H9 (cell line): Measurements from ENCODE around the gene HEATR5A. TPM values are rescaled to one million over a fixed set of nuclear protein-coding genes. Genes with fewer than 3 reads are reported as not detected.

Experiments used
- DNase-seq: peaks from one replicate; pipeline ENCODE4 v3.0.0-alpha.2; 2017
- H2AFZ ChIP-seq: one replicate; pipeline ENCODE4 v1.6.1; 2013; ENCODE audit warnings: mild to moderate bottlenecking, low read length, control low read depth, moderate library complexity
- H2AK5ac ChIP-seq: 2 replicates; pipeline ENCODE4 v1.6.1; 2013; ENCODE audit warnings: low read length, control low read depth, mixed read lengths; ENCODE audit not compliant: insufficient read length
- H2BK120ac ChIP-seq: one replicate; pipeline ENCODE4 v1.6.1; 2013; ENCODE audit warnings: low read depth, mild to moderate bottlenecking, low read length, control low read depth, inconsistent platforms; ENCODE audit not compliant: poor library complexity, severe bottlenecking
- H2BK12ac ChIP-seq: 2 replicates; pipeline ENCODE4 v1.6.1; 2013; ENCODE audit warnings: low read length, control low read depth, mixed read lengths, low read depth; ENCODE audit not compliant: insufficient read length
- H2BK15ac ChIP-seq: 2 replicates; pipeline ENCODE4 v1.6.1; 2013; ENCODE audit warnings: low read depth, low read length, control low read depth
- H2BK20ac ChIP-seq: one replicate; pipeline ENCODE4 v1.6.1; 2013; ENCODE audit warnings: low read depth, mild to moderate bottlenecking, low read length, control low read depth, inconsistent platforms; ENCODE audit not compliant: poor library complexity, severe bottlenecking
- H2BK5ac ChIP-seq: 2 replicates; pipeline ENCODE4 v1.6.1; 2013; ENCODE audit warnings: low read length, control low read depth, mixed read lengths; ENCODE audit not compliant: insufficient read length
- H3K14ac ChIP-seq: 2 replicates; pipeline ENCODE4 v1.6.1; 2013; ENCODE audit warnings: low read length, control low read depth; ENCODE audit not compliant: insufficient read depth
- H3K18ac ChIP-seq: 2 replicates; pipeline ENCODE4 v1.6.1; 2013; ENCODE audit warnings: low read depth, mild to moderate bottlenecking, mixed read lengths, low read length, control low read depth; ENCODE audit not compliant: insufficient read length
- H3K23ac ChIP-seq: 2 replicates; pipeline ENCODE4 v1.6.1; 2013; ENCODE audit warnings: low read length, control low read depth, mixed read lengths, low read depth; ENCODE audit not compliant: insufficient read length
- H3K23me2 ChIP-seq: 2 replicates; pipeline ENCODE4 v1.6.1; 2013; ENCODE audit warnings: low read depth, mild to moderate bottlenecking, mixed read lengths, low read length, control low read depth; ENCODE audit not compliant: insufficient read length, poor library complexity, severe bottlenecking
- H3K27ac ChIP-seq: 2 replicates; pipeline ENCODE4 v1.5.1; 2013; ENCODE audit warnings: low read length, control low read depth, mixed read lengths, low read depth; ENCODE audit not compliant: insufficient read length
- H3K27me3 ChIP-seq: 2 replicates; pipeline ENCODE4 v1.6.1; 2013; ENCODE audit warnings: low read length, control low read depth, inconsistent platforms; ENCODE audit not compliant: insufficient read depth
- H3K4ac ChIP-seq: 2 replicates; pipeline ENCODE4 v1.6.1; 2013; ENCODE audit warnings: low read depth, mild to moderate bottlenecking, control low read depth, inconsistent platforms, low read length, moderate library complexity
- H3K4me1 ChIP-seq: 2 replicates; pipeline ENCODE4 v1.6.1; 2013; ENCODE audit warnings: low read length, control low read depth, inconsistent platforms; ENCODE audit not compliant: insufficient read depth
- H3K4me2 ChIP-seq: 2 replicates; pipeline ENCODE4 v1.6.1; 2013; ENCODE audit warnings: low read length, control low read depth, mixed read lengths; ENCODE audit not compliant: insufficient read length, insufficient read depth
- H3K56ac ChIP-seq: 2 replicates; pipeline ENCODE4 v1.6.1; 2013; ENCODE audit warnings: low read depth, mild to moderate bottlenecking, mixed read lengths, low read length, control low read depth; ENCODE audit not compliant: insufficient read length
- H3K79me1 ChIP-seq: 2 replicates; pipeline ENCODE4 v1.6.1; 2013; ENCODE audit warnings: low read depth, mild to moderate bottlenecking, moderate library complexity, low read length, control low read depth, inconsistent platforms; ENCODE audit not compliant: insufficient read depth, poor library complexity, severe bottlenecking
- H3K79me2 ChIP-seq: 2 replicates; pipeline ENCODE4 v1.6.1; 2013; ENCODE audit warnings: low read length, control low read depth, inconsistent platforms; ENCODE audit not compliant: insufficient read depth
- H3K9ac ChIP-seq: 2 replicates; pipeline ENCODE4 v1.6.1; 2013; ENCODE audit warnings: low read length, control low read depth, mixed read lengths; ENCODE audit not compliant: insufficient read length; ENCODE audit errors: extremely low read depth
- H3K9me3 ChIP-seq: one replicate; pipeline ENCODE4 v1.6.1; 2013; ENCODE audit warnings: low read depth, low read length, inconsistent platforms; ENCODE audit not compliant: control insufficient read depth
- H3T11ph ChIP-seq: one replicate; pipeline ENCODE4 v1.6.1; 2013; ENCODE audit warnings: mild to moderate bottlenecking, low read length, control low read depth, inconsistent platforms
- H4K20me1 ChIP-seq: one replicate; pipeline ENCODE4 v1.6.1; 2013; ENCODE audit not compliant: control insufficient read depth, insufficient read length, insufficient read depth
- H4K5ac ChIP-seq: 2 replicates; pipeline ENCODE4 v1.6.1; 2013; ENCODE audit warnings: low read depth, mild to moderate bottlenecking, mixed read lengths, low read length, control low read depth; ENCODE audit not compliant: insufficient read length
- H4K8ac ChIP-seq: replicated peaks from 2 replicates; pipeline ENCODE4 v1.6.1; 2013; ENCODE audit warnings: low read length, control low read depth, mixed read lengths, low read depth; ENCODE audit not compliant: insufficient read length
- H4K91ac ChIP-seq: 2 replicates; pipeline ENCODE4 v1.6.1; 2013; ENCODE audit warnings: low read depth, mild to moderate bottlenecking, moderate library complexity, mixed read lengths, low read length, control low read depth; ENCODE audit not compliant: insufficient read length
- H3K27ac Mint-ChIP-seq, 3 experiments: 2 replicates in 2 of 3; 3 replicates in 1 of 3; pipeline ENCODE4 v1.8.0; 2020 to 2021; ENCODE audit warnings: mixed read lengths in 3 of 3, mild to moderate bottlenecking in 1 of 3, moderate library complexity in 1 of 3
- H3K27me3 Mint-ChIP-seq: 2 replicates; pipeline ENCODE4 v1.8.0; 2021; ENCODE audit warnings: low read depth, mild to moderate bottlenecking, moderate library complexity, mixed read lengths
- H3K36me3 Mint-ChIP-seq, 3 experiments: 2 replicates in 2 of 3; 3 replicates in 1 of 3; pipeline ENCODE4 v1.8.0; 2020 to 2021; ENCODE audit warnings: low read depth in 3 of 3, mixed read lengths in 3 of 3; ENCODE audit not compliant: insufficient read depth in 1 of 3
- H3K4me1 Mint-ChIP-seq, 2 experiments: 2 replicates each; pipeline ENCODE4 v1.8.0; 2020; ENCODE audit warnings: mixed read lengths in 2 of 2
- H3K4me3 Mint-ChIP-seq, 2 experiments: 2 replicates in 1 of 2; 3 replicates in 1 of 2; pipeline ENCODE4 v1.8.0; 2020 to 2021; ENCODE audit warnings: mild to moderate bottlenecking in 2 of 2, mixed read lengths in 2 of 2, moderate library complexity in 1 of 2
- H3K9me3 Mint-ChIP-seq, 2 experiments: 2 replicates in 1 of 2; 3 replicates in 1 of 2; pipeline ENCODE4 v1.8.0; 2020; ENCODE audit warnings: mild to moderate bottlenecking in 2 of 2, mixed read lengths in 2 of 2, moderate library complexity in 1 of 2
- WGBS: extraction: QIAGEN DNeasy Blood & Tissue Kit; methylation state at CpG from one replicate; pipeline ENCODE4 v1.1.7; 2013; ENCODE audit warnings: missing lambda C conversion rate, low lambda C conversion rate, mixed read lengths; ENCODE audit not compliant: insufficient read length; ENCODE audit errors: extremely low coverage; 5-methylcytosine and 5-hydroxymethylcytosine counted together
- total RNA-seq: library from RNA; stranded (reverse); gene quantifications from 2 replicates; pipeline ENCODE4 v1.2.1, GENCODE V29; 2021
- TF ChIP-seq, protein P1 (sequence below): fragments of 200-600 bp; sonication (generic); conservative IDR thresholded peaks from 3 replicates; pipeline ENCODE4 v1.8.0; 2021; ENCODE audit warnings: antibody characterized with exemption, mild to moderate bottlenecking

Gene HEATR5A
- total RNA-seq, 1 experiment from 2014 or later, result 21.2 TPM

DNA sequence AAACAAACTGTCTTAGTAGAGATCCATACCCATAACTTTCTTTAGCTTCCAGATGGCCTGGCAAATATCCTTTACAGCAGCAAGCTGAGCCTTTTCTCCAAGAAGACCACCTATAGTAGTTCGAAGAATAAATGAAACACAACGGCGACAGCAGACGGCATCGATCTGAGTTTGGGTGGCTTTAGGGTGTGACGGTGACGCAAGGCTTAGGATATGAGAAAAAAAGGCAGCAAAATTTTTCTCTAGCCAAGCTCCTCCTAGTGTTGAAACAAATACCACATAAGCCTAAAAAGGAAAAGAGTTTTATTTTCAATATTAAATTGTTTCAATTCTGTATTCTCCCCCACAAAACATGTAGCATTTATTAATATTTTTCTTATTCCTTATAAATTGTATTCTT lies 33.3 kb downstream of the HEATR5A start:
- Mint-ChIP-seq H3K9me3 (no peaks in the 10 kb centered on the region), H3K4me3 (no peak overlapping the region), H3K4me1 (no peaks in the 10 kb centered on the region), H3K27ac (peak overlapping the region in 1 of 3 experiments; percentile 69; a peak in 1 of 7 replicates), H3K36me3 (peaks cover 0 to 4% (median 2%) of the 10 kb centered on the region in 3 experiments; a peak in 2 of 7 replicates), H3K27me3 (no peaks in the 10 kb centered on the region)
- Histone ChIP-seq H3K79me1 (no peaks in the 10 kb centered on the region), H3K23ac (no peak overlapping the region), H3K56ac (no peak overlapping the region), H3K4ac (no peak overlapping the region), H2BK20ac (no peak overlapping the region), H2BK12ac (no peak overlapping the region), H3K4me2 (no peak overlapping the region), H3K79me2 (no peaks in the 10 kb centered on the region), H3K9me3 (no peaks in the 10 kb centered on the region), H2BK5ac (no peak overlapping the region), H4K8ac (no peak overlapping the region), H3K18ac (no peak overlapping the region), H2BK120ac (no peak overlapping the region), H3T11ph (no peak overlapping the region), H2BK15ac (no peak overlapping the region), H3K4me1 (no peaks in the 10 kb centered on the region), H4K91ac (no peak overlapping the region), H3K27ac (no peak overlapping the region), H2AFZ (no peak overlapping the region), H3K9ac (no peak overlapping the region), H3K23me2 (no peaks in the 10 kb centered on the region), H3K14ac (no peak overlapping the region), H2AK5ac (no peak overlapping the region), H3K27me3 (no peaks in the 10 kb centered on the region), H4K5ac (no peak overlapping the region), H4K20me1 (no peaks in the 10 kb centered on the region)
- TF ChIP-seq, protein P1, sequence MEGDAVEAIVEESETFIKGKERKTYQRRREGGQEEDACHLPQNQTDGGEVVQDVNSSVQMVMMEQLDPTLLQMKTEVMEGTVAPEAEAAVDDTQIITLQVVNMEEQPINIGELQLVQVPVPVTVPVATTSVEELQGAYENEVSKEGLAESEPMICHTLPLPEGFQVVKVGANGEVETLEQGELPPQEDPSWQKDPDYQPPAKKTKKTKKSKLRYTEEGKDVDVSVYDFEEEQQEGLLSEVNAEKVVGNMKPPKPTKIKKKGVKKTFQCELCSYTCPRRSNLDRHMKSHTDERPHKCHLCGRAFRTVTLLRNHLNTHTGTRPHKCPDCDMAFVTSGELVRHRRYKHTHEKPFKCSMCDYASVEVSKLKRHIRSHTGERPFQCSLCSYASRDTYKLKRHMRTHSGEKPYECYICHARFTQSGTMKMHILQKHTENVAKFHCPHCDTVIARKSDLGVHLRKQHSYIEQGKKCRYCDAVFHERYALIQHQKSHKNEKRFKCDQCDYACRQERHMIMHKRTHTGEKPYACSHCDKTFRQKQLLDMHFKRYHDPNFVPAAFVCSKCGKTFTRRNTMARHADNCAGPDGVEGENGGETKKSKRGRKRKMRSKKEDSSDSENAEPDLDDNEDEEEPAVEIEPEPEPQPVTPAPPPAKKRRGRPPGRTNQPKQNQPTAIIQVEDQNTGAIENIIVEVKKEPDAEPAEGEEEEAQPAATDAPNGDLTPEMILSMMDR, result 0 out of 3 replicates have a peak, but pooled peaks have one; percentile 17
- no CpG with 5 or more reads among the region's 7 CpGs for WGBS
- no peak for DNase-seq
